DOHH2 (cell line): ENCODE results near the gene ST7.

Experiments
- H3F3A ChIP-seq: fragments of 200-600 bp; sonication (generic), shearing (Covaris generic); 2 replicates; pipeline ENCODE4 v1.6.0; 2016; ENCODE audit warnings: antibody characterized with exemption, mild to moderate bottlenecking; ENCODE audit not compliant: control insufficient read depth, insufficient read depth
- H3K27ac ChIP-seq: fragments of 200-600 bp; sonication (generic); 2 replicates; pipeline ENCODE4 v1.5.1; 2014; ENCODE audit warnings: low read depth, mild to moderate bottlenecking, low read length, moderate library complexity
- H3K27me3 ChIP-seq: fragments of 200-600 bp; sonication (generic); 2 replicates; pipeline ENCODE4 v1.6.1; 2014; ENCODE audit warnings: mild to moderate bottlenecking, low read length, mixed read lengths; ENCODE audit not compliant: control insufficient read depth
- H3K36me3 ChIP-seq: fragments of 200-600 bp; sonication (generic); 2 replicates; pipeline ENCODE4 v1.6.1; 2014; ENCODE audit warnings: mild to moderate bottlenecking, low read length, moderate library complexity, mixed read lengths; ENCODE audit not compliant: control insufficient read depth
- H3K4me1 ChIP-seq: fragments of 200-600 bp; sonication (generic); 2 replicates; pipeline ENCODE4 v1.6.1; 2014; ENCODE audit warnings: mild to moderate bottlenecking, low read length, mixed read lengths; ENCODE audit not compliant: control insufficient read depth
- H3K4me2 ChIP-seq: fragments of 200-600 bp; sonication (generic); 2 replicates; pipeline ENCODE4 v1.6.0; 2014; ENCODE audit warnings: mild to moderate bottlenecking, low read length, moderate library complexity
- H3K4me3 ChIP-seq: fragments of 200-600 bp; sonication (generic); 2 replicates; pipeline ENCODE4 v1.5.1; 2014; ENCODE audit warnings: mild to moderate bottlenecking, low read length, mixed read lengths
- H3K79me2 ChIP-seq: fragments of 200-600 bp; sonication (generic); 2 replicates; pipeline ENCODE4 v1.6.1; 2014; ENCODE audit warnings: mild to moderate bottlenecking, low read length, mixed read lengths; ENCODE audit not compliant: control insufficient read depth
- H3K9me2 ChIP-seq: fragments of 200-600 bp; sonication (generic); replicated peaks from 2 replicates; pipeline ENCODE4 v1.6.1; 2014; ENCODE audit warnings: mild to moderate bottlenecking, low read length, mixed read lengths; ENCODE audit not compliant: control insufficient read depth
- H3K9me3 ChIP-seq: fragments of 200-600 bp; sonication (generic); 2 replicates; pipeline ENCODE4 v1.6.1; 2014; ENCODE audit warnings: antibody characterized with exemption, low read length, mixed read lengths; ENCODE audit not compliant: control insufficient read depth, insufficient read depth
- H4K20me1 ChIP-seq: fragments of 200-600 bp; sonication (generic); 2 replicates; pipeline ENCODE4 v1.6.0; 2014; ENCODE audit warnings: low read depth, mild to moderate bottlenecking, antibody characterized with exemption, low read length, moderate library complexity; ENCODE audit not compliant: control insufficient read depth, insufficient read depth
- CTCF ChIP-seq: fragments of 200-600 bp; sonication (generic); IDR thresholded peaks from one replicate; pipeline ENCODE4 v1.5.1; 2014; ENCODE audit warnings: antibody characterized with exemption, mild to moderate bottlenecking, low read depth, low read length; ENCODE audit not compliant: poor library complexity, severe bottlenecking
- EZH2phosphoT487 ChIP-seq: fragments of 200-600 bp; sonication (generic); IDR thresholded peaks from 2 replicates; pipeline ENCODE4 v1.6.1; 2017; ENCODE audit warnings: borderline replicate concordance, mild to moderate bottlenecking, antibody characterized with exemption, low read length, moderate library complexity, mixed read lengths

The ST7 gene

GRCh38 chr7:117192108-117192507 is 238.8 kb downstream of the ST7 start:
- Histone ChIP-seq H3K36me3 (no peaks in the 10 kb centered on the region), H3F3A (no peaks in the 10 kb centered on the region), H3K9me3 (no peaks in the 10 kb centered on the region), H3K27ac (no peak overlapping the region), H4K20me1 (no peaks in the 10 kb centered on the region), H3K4me2 (no peak overlapping the region), H3K27me3 (no peaks in the 10 kb centered on the region), H3K4me1 (no peaks in the 10 kb centered on the region), H3K9me2 (no peaks in the 10 kb centered on the region), H3K79me2 (no peaks in the 10 kb centered on the region), H3K4me3 (no peak overlapping the region)
- TF ChIP-seq EZH2phosphoT487 (no peak), CTCF (no peak)

GRCh38 chr7:117193564-117193963 is 240.3 kb downstream of the ST7 start:
- Histone ChIP-seq H3K4me3 (no peak overlapping the region), H3K36me3 (no peaks in the 10 kb centered on the region)

GRCh38 chr7:117194445-117194844 is 241.1 kb downstream of the ST7 start:
- Histone ChIP-seq H3K4me2 (no peak overlapping the region), H3K27me3 (no peaks in the 10 kb centered on the region), H3F3A (no peaks in the 10 kb centered on the region), H4K20me1 (no peaks in the 10 kb centered on the region), H3K4me3 (no peak overlapping the region), H3K36me3 (no peaks in the 10 kb centered on the region), H3K79me2 (no peaks in the 10 kb centered on the region), H3K9me3 (no peaks in the 10 kb centered on the region), H3K4me1 (no peaks in the 10 kb centered on the region), H3K9me2 (no peaks in the 10 kb centered on the region), H3K27ac (no peak overlapping the region)
- TF ChIP-seq CTCF (no peak), EZH2phosphoT487 (no peak)

More at GRCh38 chr7:117193564-117193963, 240.3 kb downstream of the ST7 start:
- H3K27me3 ChIP-seq = no peaks in the 10 kb centered on the region
- TF ChIP-seq EZH2phosphoT487 (no peak), CTCF (no peak)
- no peaks in the 10 kb centered on the region for H3K79me2 ChIP-seq
- no peak overlapping the region for H3K27ac ChIP-seq
- no peak overlapping the region for H3K4me2 ChIP-seq
- H3K9me3 ChIP-seq = no peaks in the 10 kb centered on the region
- H3K4me1 ChIP-seq = no peaks in the 10 kb centered on the region
- H4K20me1 ChIP-seq = no peaks in the 10 kb centered on the region
- H3K9me2 ChIP-seq = no peaks in the 10 kb centered on the region
- no peaks in the 10 kb centered on the region for H3F3A ChIP-seq
